Measurements from ENCODE around the gene TMEM221. TPM values are rescaled to one million over a fixed set of nuclear protein-coding genes. Genes with fewer than 3 reads are reported as not detected.

The TMEM221 gene
- total RNA-seq, 1 experiment from 2014 or later, result 3.4 TPM

- TF ChIP-seq CTCF (IDR thresholded peaks at IDR 0.05 in 2 of 3, conservative IDR thresholded peaks at IDR 0.05 in 1 of 3; ENCODE audit: borderline replicate concordance in 1 of 3, insufficient read depth in 1 of 3, low read depth in 2 of 3, low read length in 2 of 3) (no peak), REST (IDR thresholded peaks at IDR 0.05; ENCODE audit: low read depth) (no peak), YY1 (IDR thresholded peaks at IDR 0.05; ENCODE audit: extremely low read depth, insufficient replicate concordance, low read depth, low read length) (no peak)
These were observed 36.2 kb upstream of the TMEM221 start (continued) for GRCh38 chr19:17484520-17485185.

GRCh38 chr19:17483605-17484002, 35.1 kb upstream of the TMEM221 start:
- Histone ChIP-seq H3K79me2 (ENCODE audit: insufficient read depth, low read length) (0 out of 2 replicates have a peak, but pooled peaks cover 6% of the 10 kb centered on the region), H3K9ac (ENCODE audit: low read length) (no peak overlapping the region), H3K9me3 (ENCODE audit: control insufficient read depth in 1 of 2, insufficient read depth in 1 of 2, low read depth in 1 of 2, low read length in 2 of 2) (no peaks in the 10 kb centered on the region), H3K9me2 (ENCODE audit: insufficient read depth) (no peaks in the 10 kb centered on the region), H4K20me1 (ENCODE audit: insufficient read depth) (no peaks in the 10 kb centered on the region), H3K4me1 (ENCODE audit: control insufficient read depth in 1 of 2, insufficient read depth in 2 of 2, low read length in 2 of 2) (peaks cover 13 to 28% of the 10 kb centered on the region in 2 experiments), H3K4me2 (ENCODE audit: low read length) (no peak overlapping the region), H3K36me3 (ENCODE audit: control insufficient read depth in 1 of 2, insufficient read depth in 2 of 2, low read length in 2 of 2) (no peaks in the 10 kb centered on the region), H3K27ac (ENCODE audit: low read depth, low read length) (no peak overlapping the region), H3K4me3 (replicated peaks in 1 of 2; ENCODE audit: low read depth in 1 of 2, low read length in 2 of 2) (no peak overlapping the region), H2AFZ (ENCODE audit: low read depth, low read length, poor library complexity, severe bottlenecking) (no peak overlapping the region), H3K27me3 (ENCODE audit: insufficient read depth, low read length) (no peaks in the 10 kb centered on the region)
- RAD21 ChIA-PET (ENCODE audit: low non-redundant PET in 1 of 2, low total read pairs in 2 of 2, uncharacterized antibody in 2 of 2, unreplicated experiment in 2 of 2), result no interaction called here
- intact Hi-C loops (cut with micrococcal nuclease), result no loop called here
- CTCF ChIA-PET, result interaction anchor here (0.8 kb wide), 1 partner anchor 13 kb away, joined by 4 read pairs; no protein-coding TSS in a partner anchor
- POLR2A ChIA-PET, result no interaction called here
- DNase-seq (ENCODE audit: low read depth, low spot score), result no peak
- ATAC-seq, result no peak
- no TSS peak for BruUV-seq (replicated peaks)
- no peak for TF ChIP-seq FOSL1 (IDR thresholded peaks at IDR 0.05; ENCODE audit: low read depth)
- no peak for TF ChIP-seq CEBPB (IDR thresholded peaks at IDR 0.05; ENCODE audit: low read depth)
- no peak for TF ChIP-seq EZH2 (IDR thresholded peaks at IDR 0.05)
- no peak for TF ChIP-seq ZBTB33 (IDR thresholded peaks at IDR 0.05; ENCODE audit: extremely low read depth, insufficient replicate concordance, low read length)
- TF ChIP-seq JUND (IDR thresholded peaks at IDR 0.05), result no peak
- no peak for TF ChIP-seq REST (IDR thresholded peaks at IDR 0.05; ENCODE audit: low read depth)
- TF ChIP-seq POLR2AphosphoS5 (IDR thresholded peaks at IDR 0.05; ENCODE audit: low read depth, low read length), result no peak
